GM10847 (cell line): Measurements from ENCODE around the gene ARRB1.

Experiments
- POLR2A ChIP-seq: IDR thresholded peaks from 2 replicates; pipeline ENCODE4 v1.6.1; 2011; ENCODE audit not compliant: insufficient read length; ENCODE audit errors: extremely low read depth

The ARRB1 gene

DNA sequence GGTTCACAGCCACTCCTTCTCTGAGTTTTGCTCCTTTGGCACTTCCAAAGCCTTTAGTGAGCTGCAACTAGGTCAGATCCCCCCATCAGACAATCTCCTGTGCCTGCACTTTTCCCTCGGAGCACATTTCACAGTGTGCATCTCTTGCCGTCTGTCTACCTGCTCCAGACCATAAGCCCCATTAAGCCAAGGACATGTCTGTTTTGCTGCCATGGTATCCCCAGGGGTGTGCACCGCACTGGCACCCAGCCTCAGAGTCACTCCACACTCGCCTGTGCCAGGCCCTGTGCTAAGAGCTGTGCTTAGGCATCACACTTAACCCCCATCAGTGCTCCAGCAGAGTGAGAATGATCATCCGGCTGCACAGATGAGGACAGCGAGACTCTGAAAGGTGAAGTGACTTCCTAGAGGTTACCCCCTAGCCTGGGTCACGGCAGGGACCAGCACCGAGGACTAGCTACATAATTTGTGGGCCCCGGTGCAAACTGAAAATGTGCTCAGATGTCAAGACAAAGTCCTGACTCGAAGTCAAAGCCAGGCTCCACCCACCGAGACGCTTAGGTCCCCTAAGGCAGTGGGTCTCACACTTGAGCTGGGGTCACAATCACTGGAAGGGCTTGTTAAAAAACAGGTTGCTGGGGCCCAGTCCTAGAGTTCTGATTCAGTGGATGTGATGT is 33.9 kb downstream of the ARRB1 start:
- TF ChIP-seq POLR2A = no peak

DNA sequence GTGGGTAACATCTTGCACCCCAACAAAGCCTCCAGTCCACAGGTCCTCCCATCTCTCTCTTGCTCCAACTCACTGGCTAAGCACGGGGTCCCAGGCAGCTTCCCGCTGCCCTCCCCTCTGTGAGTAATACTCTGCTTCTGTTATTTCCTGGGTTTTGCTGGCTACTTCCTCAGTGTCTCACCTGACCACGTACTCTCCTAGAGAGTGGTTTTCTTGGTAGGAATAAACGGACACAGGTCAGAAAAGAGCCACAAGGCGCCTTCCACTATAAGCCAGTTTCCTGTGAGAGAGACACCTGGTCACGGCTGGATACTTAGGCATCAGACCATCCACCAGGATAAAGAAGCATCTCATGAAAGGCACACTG is 36.0 kb downstream of the ARRB1 start:
- no peak for TF ChIP-seq POLR2A

DNA sequence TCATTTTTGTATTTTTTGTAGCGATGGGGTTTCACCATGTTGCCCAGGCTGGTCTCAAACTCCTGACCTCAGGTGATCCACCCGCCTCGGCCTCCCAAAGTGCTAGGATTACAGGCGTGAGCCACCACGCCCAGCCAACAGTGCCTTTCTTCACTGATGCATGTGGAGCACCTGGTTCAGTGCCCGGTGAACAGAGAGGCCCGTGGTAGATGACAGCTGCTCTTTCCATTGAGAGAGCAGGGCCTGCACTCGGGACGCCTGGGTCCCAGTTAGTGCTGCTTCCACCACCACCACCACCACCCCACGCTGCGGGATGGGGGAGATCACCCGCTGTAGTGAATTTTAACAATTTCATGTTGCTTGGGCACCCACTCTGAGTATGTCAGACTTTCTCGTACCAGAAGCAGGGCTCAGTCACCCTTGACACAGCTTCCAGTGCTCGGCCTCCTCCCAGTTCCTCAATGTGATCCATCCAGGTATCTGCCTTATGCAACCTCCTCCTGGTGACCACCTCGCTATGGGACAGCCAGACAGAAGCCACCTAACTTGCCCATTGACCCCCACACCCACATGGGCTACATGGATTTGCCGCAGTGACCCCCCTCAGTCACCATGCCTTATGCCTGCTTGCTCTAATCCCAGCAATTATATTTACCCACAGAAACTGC is 36.6 kb downstream of the ARRB1 start:
- TF ChIP-seq POLR2A = no peak

DNA sequence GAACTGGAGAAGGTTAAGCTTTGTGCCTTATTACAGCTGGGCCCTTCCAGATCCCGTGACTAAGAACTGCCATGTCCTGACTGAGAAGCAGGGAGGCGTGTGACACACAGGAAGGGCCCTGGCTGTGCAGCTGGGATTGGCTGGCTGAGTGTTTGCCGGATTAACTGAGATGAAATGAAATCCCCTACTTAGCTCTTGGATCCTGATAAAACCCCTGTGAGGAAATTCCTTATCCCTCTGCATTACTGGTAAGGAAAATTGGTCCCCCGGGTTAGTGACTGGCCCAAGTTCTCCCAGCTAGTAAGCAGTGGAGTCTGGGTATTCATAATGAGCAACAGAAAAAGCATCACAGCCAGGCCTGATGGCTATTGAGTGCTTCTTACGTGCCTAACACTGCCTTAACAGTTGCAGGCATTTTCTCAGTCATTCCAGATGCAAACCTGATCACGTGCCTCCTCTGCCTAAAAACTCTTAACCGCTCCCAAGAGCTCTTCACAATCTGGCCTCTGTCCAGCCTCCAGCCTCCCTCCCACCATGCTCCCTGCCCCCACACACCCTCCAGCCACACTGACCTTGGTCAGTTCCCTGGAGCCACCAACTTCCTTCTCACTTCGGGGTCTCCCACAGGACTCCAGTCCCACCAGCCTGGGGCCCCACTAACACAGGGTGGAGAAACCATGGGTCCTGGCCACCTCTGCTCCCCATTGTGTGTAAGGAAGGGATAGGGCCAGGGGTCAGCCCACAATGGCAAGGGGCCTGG is 37.8 kb downstream of the ARRB1 start:
- TF ChIP-seq POLR2A = no peak

DNA sequence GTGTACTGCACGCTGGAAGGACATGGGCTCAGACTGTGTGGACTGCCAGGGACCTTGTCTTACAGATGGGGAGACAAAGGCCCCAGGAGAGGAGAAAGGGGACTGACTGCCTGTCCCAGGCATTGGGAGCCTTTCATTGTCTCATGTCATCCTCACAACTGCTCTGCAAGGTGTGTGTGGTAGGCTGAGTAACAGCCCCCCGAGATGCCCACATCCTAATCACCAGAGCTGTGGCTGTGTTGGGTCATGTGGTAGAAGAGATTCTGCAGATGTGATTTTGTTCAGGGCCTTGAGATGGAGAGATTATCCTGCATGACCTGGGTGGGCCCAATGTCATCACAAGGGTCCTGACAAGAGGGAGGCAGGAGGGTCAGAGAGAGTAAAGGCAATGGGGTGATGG is 39.1 kb downstream of the ARRB1 start:
- TF ChIP-seq POLR2A = no peak

DNA sequence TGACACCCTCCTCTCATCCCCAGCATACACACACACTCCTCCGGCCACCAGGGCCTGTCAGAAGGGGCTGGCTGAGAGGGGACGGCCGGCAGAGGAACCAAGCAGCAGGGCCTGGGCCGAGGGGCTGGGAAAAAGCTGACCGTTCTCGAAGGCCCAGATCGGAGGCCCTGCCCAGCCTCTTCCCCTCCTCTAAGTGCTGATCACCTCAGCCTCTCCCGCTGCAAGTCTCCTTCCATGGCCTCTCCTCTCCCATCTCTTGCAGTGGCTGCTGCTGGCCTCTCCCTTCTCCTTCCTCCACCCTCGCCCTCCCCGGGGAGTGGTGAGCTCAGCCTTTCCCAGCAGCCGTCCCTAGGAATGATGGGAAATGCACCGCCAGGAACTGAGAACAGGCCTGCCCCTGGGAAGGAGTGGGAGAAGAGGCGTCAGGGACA is 39.6 kb downstream of the ARRB1 start:
- TF ChIP-seq POLR2A = no peak

DNA sequence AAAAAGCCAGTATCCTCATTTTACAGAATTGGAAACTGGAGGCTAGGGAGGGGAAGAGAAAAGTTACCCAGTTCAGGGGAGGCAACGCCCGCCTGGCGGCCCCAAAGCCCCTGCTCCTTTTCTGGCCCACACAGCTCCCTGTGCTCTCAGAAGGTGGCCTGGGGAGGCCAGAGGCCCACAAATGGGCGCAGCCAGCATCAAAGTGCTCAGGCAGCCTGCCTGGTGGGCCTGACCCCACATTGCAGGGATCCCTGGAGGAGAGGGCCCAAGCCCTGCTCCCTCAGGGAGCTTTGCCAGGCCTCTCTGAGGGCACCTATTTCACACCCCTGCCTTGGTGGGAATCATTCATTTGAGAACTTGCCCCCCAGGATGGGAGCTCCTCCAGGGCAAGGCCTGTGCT is 42.5 kb downstream of the ARRB1 start:
- TF ChIP-seq POLR2A = no peak

DNA sequence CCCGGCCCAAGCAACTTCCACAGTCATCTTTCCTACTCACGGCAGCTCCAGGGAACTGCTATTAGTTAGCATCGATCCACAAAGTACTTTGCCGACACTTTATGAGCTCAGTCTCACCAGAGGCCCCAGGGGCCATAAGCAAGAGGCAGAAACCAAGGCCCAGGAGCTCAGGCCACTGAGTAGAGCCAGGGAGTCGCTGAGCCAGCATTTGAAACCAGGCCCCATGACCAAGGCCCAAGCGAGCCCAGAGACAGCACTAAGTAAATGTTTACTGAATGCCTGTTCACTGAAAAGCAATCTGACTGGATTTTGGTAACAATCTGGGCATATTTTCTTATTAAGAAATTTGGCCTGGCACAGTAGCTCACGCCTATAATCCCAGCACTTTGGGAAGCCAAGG is 43.3 kb downstream of the ARRB1 start:
- TF ChIP-seq POLR2A = no peak

DNA sequence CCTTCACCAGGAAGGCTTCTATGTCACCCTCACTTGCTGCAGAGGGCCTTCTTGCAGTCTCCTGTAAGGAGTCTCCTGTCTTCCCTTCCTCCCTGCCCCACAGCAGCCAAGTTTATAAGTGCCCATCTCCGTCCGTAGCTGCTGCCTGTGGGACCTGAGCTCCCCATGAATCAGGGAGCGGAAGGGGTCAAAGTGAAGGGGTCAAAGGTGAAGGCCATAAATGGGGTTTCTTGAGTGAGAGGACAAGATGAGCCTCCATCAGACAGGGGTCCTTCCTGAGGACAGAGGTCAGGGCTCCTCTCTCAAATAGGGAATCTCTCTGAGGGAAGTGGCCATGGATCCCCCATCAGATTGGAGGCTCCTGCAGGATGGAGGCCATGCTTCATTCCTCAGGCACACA is 44.4 kb downstream of the ARRB1 start:
- no peak for TF ChIP-seq POLR2A

DNA sequence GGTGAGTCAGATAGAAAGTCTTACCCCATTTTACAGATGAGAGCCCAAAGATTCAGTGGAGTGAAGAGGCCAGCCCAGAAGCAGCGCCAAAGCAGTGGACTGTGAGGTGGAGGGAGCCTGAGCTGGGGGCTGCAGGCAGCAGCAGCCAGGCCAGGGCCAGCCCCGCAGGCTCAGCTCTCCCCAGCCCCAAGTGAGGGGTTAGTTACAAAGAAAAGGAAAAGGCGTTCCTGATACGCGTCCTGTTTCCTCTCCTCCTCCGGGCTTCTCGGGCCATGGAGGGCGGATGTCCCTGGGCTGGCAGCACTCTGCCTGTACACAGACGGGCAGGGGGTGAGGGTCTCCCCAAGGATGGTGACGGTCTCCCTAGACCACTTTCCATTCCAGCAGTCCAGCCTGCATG is 44.9 kb downstream of the ARRB1 start:
- no peak for TF ChIP-seq POLR2A

DNA sequence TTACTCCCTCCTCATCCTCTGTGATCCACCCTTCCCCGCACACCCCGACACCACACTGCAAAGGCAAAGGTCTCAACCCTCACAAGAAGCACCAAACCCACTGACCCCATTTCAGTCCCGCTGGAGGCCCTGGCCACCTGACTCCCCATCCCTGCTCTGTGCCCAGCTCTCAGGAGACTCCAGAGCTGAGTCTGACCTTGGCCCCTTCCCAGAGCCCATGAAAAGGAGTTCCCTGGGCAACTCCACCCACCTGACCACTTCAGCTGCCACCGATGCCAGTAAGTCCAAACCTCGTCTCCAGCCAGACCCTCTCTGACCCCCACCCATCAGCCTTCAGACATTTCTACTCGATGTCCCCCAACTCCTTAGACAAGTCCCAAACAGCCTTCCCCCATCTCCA is 45.5 kb downstream of the ARRB1 start:
- no peak for TF ChIP-seq POLR2A

DNA sequence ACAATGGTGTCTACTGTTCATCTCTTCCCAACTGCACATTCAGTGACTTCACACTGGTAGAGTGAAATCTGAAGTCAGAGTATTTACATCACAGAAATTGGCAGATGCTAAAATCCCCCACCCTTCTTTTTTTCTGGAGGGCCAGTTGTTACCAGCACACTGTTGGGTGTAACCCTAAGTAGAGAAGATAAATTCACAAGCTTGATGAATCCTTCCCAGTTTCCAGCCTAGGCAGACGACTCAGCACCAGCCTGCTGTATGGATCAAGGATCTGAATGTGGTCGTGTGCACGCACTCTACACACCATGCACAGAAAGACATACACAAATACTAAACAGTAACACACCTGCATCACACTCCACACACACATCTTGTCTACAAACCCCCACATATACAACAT is 46.0 kb downstream of the ARRB1 start:
- TF ChIP-seq POLR2A = no peak

DNA sequence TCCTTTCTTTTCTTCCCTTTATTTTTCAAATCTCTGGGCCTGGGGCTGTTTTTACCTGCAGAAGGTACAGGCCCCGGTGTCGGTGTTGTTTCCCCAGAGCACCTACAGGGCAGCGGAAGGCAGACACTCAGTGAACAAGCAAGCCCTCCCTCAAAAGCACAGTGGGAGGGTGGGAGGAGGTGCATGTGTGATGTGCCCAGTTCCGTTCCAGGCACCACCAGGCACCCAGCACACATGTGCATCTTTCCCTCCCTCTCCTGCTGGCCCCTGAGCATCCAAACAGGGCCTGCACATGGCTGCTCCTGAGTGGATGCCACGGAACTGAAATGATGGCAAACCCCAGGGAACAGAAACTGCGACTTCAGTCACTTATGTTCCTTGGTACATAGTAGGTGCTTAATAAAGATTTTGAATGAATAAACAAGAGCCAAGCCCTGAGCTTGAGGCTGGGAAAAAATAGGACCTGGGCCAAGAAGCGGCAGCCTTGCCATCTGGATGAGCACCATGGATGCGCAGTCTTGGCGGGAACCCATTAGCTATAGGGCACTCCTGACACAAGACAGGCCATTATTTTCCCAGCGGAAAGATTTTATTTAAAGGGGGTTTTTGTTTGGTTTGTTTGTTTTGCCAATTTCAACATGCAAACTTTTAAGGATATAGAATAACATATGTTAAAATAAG is 47.8 kb downstream of the ARRB1 start:
- TF ChIP-seq POLR2A = no peak

DNA sequence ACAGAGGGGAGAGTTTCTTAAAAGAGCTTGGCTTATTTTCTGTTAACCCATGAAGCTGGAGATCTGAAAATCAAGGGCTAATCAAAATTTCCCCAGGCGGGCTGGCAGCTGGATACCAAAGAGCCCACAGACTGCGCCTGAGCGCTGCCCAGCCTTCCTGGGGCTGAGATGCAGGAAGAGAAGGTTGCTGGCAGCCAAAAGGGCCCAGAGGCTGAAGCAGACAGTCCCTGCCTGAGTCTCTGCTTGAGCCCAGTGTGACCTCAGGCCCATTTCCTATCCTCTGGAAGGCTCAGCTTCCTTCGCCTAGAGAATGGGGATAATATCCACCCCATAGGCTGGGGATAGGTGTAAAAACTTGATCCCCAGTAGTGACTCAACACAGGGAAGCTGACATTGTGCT is 49.1 kb downstream of the ARRB1 start:
- no peak for TF ChIP-seq POLR2A

DNA sequence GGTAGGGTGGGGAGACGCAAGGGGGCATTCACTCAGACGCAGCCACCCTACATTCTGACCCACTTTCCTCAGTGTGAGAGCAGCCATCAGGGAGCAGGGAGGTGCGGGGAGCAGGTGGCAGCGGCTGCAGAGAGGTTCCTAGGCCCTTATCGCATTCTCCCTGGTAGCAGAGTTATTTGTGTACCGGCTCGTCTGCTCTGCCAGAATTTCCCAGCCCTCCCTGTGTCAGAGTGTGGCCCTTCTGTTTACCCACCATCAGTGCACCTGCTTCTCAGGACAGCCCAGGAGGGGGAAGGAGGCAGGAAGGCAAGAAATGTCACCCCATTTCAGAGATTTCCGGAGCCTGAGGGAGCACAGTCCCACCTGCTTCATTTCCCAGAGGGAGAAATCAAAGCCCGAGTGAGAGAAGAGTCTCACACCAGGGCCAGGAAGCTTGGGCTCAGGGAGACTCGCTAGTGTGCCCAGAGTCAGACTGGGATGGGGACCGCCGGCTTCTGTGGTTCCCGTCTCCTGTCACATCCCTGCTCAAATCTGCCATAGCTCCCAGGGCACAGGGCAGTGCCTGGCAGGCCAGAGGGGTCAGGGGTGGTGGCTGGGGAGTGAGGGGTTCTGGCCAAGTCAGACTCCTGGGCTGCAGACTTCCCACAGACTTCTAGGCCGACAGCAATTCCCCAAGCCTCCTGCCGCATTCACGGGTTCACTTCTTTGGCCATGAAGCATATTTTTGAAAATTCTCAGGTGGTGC is 49.7 kb downstream of the ARRB1 start:
- no peak for TF ChIP-seq POLR2A
